SU-DHL-6 (cell line): Measurements from ENCODE around the gene LHX3.
A peak's percentile ranks its signal among the peaks of the same experiment; 100 is the strongest.

Source experiments
- H2AFZ ChIP-seq: fragments of 200-600 bp; sonication (generic); 2 replicates; pipeline ENCODE4 v1.6.1; 2014; ENCODE audit warnings: low read depth, mild to moderate bottlenecking, moderate library complexity, mixed read lengths, antibody characterized with exemption, low read length; ENCODE audit not compliant: severe bottlenecking
- H3F3A ChIP-seq: fragments of 200-600 bp; shearing (Covaris generic); 2 replicates; pipeline ENCODE4 v1.6.0; 2016; ENCODE audit warnings: antibody characterized with exemption, mild to moderate bottlenecking; ENCODE audit not compliant: insufficient read depth
- H3K27ac ChIP-seq: fragments of 200-600 bp; sonication (generic); 2 replicates; pipeline ENCODE4 v1.5.1; 2016; ENCODE audit warnings: low read depth, mild to moderate bottlenecking, low read length, moderate library complexity, mixed read lengths
- H3K27me3 ChIP-seq: fragments of 200-600 bp; sonication (generic), shearing (Covaris generic); 2 replicates; pipeline ENCODE4 v1.6.0; 2014; ENCODE audit warnings: mild to moderate bottlenecking, low read length
- H3K36me3 ChIP-seq: fragments of 200-600 bp; sonication (generic); 2 replicates; pipeline ENCODE4 v1.6.1; 2014; ENCODE audit warnings: mild to moderate bottlenecking, low read length, mixed read lengths
- H3K4me2 ChIP-seq: fragments of 300-600, 200-600 bp; shearing (Covaris generic), sonication (generic); 2 replicates; pipeline ENCODE4 v1.6.0; 2014; ENCODE audit warnings: low read length, low read depth, mild to moderate bottlenecking; ENCODE audit not compliant: poor library complexity, severe bottlenecking
- H3K4me3 ChIP-seq: fragments of 200-600 bp; sonication (generic); 2 replicates; pipeline ENCODE4 v1.5.1; 2014; ENCODE audit warnings: antibody characterized with exemption, low read length, mild to moderate bottlenecking, mixed read lengths; ENCODE audit not compliant: insufficient read depth, poor library complexity, severe bottlenecking
- H3K79me2 ChIP-seq: fragments of 200-600 bp; sonication (generic); 2 replicates; pipeline ENCODE4 v1.6.1; 2014; ENCODE audit warnings: mild to moderate bottlenecking, low read length, moderate library complexity; ENCODE audit not compliant: insufficient read depth
- H3K9ac ChIP-seq: fragments of 200-600 bp; sonication (generic); 2 replicates; pipeline ENCODE4 v1.7.0; 2014; ENCODE audit warnings: mild to moderate bottlenecking, low read length
- H3K9me2 ChIP-seq: fragments of 200-600 bp; sonication (generic); replicated peaks from 2 replicates; pipeline ENCODE4 v1.6.1; 2014; ENCODE audit warnings: low read length; ENCODE audit not compliant: insufficient read depth
- H3K9me3 ChIP-seq: fragments of 200-600 bp; sonication (generic); 2 replicates; pipeline ENCODE4 v1.6.1; 2014; ENCODE audit warnings: low read length, mixed read lengths; ENCODE audit not compliant: insufficient read depth
- H4K20me1 ChIP-seq: fragments of 200-600 bp; sonication (generic); 2 replicates; pipeline ENCODE4 v1.6.1; 2014; ENCODE audit warnings: low read depth, mild to moderate bottlenecking, antibody characterized with exemption, low read length, moderate library complexity, mixed read lengths
- EZH2phosphoT487 ChIP-seq: fragments of 200-600 bp; sonication (generic), shearing (Covaris generic); conservative IDR thresholded peaks from 2 replicates; pipeline ENCODE4 v1.6.1; 2018; ENCODE audit warnings: mild to moderate bottlenecking, antibody characterized with exemption, low read length, moderate library complexity, mixed read lengths
- TF ChIP-seq, protein P1 (sequence below): fragments of 200-600 bp; sonication (generic); IDR thresholded peaks from one replicate; pipeline ENCODE4 v1.5.1; 2017; ENCODE audit warnings: antibody characterized with exemption, mild to moderate bottlenecking, low read length, moderate library complexity; ENCODE audit not compliant: insufficient read depth, poor library complexity, severe bottlenecking

The LHX3 gene

DNA sequence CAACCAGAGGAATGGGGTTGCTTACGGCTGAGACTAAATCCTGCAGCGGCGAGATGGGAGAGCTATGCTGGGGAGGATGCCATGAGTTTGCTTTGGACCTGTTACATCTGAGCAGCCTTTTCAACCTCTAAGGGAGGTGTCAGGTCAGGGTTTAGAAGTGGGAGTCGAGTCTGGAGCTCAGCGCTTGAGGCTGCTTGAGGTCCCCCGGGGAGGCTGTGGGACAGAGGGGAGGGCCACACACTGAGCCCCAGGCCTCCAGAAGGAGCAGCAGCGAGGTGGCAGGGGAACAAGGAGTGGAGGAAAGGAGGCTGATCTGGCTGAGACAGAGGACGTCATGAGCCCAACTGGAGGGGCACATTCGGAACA, 42.6 kb upstream of the LHX3 start:
- Histone ChIP-seq H3K79me2 (peaks cover 27% of the 10 kb centered on the region), H2AFZ (no peak overlapping the region), H3K9me3 (no peaks in the 10 kb centered on the region), H3K4me2 (no peak overlapping the region), H3K27ac (no peak overlapping the region), H4K20me1 (no peaks in the 10 kb centered on the region), H3K9me2 (no peaks in the 10 kb centered on the region), H3K9ac (no peak overlapping the region), H3F3A (peaks cover 23% of the 10 kb centered on the region), H3K36me3 (no peaks in the 10 kb centered on the region), H3K27me3 (no peaks in the 10 kb centered on the region), H3K4me3 (no peak overlapping the region)
- no peak for TF ChIP-seq EZH2phosphoT487
- TF ChIP-seq, protein P1, sequence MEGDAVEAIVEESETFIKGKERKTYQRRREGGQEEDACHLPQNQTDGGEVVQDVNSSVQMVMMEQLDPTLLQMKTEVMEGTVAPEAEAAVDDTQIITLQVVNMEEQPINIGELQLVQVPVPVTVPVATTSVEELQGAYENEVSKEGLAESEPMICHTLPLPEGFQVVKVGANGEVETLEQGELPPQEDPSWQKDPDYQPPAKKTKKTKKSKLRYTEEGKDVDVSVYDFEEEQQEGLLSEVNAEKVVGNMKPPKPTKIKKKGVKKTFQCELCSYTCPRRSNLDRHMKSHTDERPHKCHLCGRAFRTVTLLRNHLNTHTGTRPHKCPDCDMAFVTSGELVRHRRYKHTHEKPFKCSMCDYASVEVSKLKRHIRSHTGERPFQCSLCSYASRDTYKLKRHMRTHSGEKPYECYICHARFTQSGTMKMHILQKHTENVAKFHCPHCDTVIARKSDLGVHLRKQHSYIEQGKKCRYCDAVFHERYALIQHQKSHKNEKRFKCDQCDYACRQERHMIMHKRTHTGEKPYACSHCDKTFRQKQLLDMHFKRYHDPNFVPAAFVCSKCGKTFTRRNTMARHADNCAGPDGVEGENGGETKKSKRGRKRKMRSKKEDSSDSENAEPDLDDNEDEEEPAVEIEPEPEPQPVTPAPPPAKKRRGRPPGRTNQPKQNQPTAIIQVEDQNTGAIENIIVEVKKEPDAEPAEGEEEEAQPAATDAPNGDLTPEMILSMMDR: no peak

DNA sequence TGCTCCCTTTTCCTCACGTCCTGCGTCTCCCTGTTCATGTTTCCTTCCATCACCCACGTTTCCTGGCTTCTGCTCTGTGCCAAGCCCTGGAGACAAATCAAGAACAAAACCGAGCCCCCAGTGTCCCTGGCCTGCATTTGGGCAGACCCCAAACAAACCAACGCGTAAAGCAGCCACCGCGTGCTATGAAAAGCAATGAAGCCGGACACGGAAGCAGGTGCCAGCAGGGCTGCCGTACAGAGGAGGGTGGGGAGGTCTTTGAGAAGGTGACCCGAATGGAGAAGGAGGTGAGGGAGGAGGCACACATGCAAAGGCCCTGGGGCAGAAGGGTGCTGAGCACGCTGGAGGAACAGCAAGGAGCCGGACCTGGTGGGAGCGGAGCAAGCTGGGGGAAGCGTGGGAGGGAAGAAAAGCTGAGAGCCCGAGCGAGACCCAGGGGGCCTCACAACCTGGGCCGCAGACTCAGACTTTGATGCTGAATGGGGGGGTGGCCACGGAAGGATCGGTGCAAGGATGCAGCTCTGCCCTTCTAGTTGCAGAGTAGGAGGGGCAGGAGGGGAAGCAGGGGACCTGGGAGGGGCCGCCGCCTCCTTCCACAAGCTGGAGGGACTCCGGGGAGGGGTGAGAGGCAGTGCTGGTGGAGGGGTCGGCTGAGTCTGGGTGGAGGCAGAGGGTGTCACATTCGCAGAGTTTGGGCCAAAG, 42.1 kb upstream of the LHX3 start:
- Histone ChIP-seq H3K9ac (no peak overlapping the region), H3K79me2 (peaks cover 32% of the 10 kb centered on the region), H3K27me3 (no peaks in the 10 kb centered on the region), H3K9me3 (no peaks in the 10 kb centered on the region), H3F3A (peaks cover 23% of the 10 kb centered on the region), H3K9me2 (no peaks in the 10 kb centered on the region), H3K4me3 (no peak overlapping the region), H4K20me1 (no peaks in the 10 kb centered on the region), H2AFZ (no peak overlapping the region), H3K27ac (no peak overlapping the region), H3K36me3 (no peaks in the 10 kb centered on the region), H3K4me2 (no peak overlapping the region)
- TF ChIP-seq, protein P1: no peak
- TF ChIP-seq EZH2phosphoT487: no peak

DNA sequence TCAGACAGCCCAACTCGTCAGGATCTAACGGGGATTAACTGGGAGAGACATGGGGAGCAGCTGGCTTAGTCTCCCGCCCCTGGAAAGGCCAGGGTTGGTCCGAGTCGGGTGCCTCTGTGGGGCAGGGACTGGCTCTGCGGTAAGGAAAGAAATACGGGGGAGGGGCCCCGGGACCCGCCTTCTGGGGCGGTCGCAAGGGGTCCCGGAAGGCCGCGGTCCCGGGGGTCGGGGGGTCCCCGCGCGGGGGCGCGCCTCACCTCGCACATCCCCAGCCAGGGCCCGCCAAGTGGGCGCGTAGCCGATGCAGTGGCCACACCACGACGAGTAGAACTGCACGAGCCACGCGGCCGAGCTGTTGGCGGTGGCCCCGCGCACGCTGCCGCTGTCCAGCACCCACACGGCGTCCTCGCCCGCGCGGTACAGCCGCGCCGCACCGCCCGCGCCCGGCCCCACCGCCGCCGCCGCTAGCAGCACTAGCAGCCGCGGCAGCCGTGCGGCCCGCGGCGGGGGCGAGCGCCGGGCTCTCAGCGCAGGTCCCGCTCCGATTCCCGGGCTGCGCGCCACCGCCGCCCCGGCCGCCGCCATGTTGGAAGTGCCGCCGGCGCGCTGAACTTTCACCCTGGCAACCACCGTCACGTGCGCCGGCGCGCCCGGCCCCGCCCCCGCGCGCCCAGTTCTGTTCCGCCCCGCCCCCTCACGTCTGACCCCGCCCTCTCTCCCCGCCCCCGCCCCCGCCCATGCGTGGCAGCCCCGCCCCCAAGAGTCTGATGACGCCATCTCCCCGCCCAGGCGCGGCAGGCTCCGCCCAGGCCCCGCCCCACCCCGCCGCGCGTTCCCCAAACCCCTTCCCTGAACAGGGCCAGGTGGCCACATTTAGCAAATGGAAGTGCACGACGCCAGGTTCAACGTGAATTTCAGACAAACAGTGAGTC, 40.6 kb upstream of the LHX3 start, which contains the start of gene QSOX2:
TSS of gene QSOX2 (minus strand) at position 594 of the 932 bp plus-strand sequence. CDS start at position 585, 9 bp downstream.
- peak within 1 kb of the TSS; percentile 82 for H3K4me3 ChIP-seq
- peaks cover 25% of the 10 kb centered on the region for H3F3A ChIP-seq
- peak within 1 kb of the TSS; percentile 94 for H3K4me2 ChIP-seq
- H3K9ac ChIP-seq: peak within 1 kb of the TSS; percentile 70
- no peaks in the 10 kb centered on the region for H3K36me3 ChIP-seq
- H4K20me1 ChIP-seq: no peaks in the 10 kb centered on the region
- peaks cover 47% of the 10 kb centered on the region for H3K79me2 ChIP-seq
- TF ChIP-seq, protein P1: no peak
- no peak for TF ChIP-seq EZH2phosphoT487
- no peaks in the 10 kb centered on the region for H3K9me2 ChIP-seq
- peak within 1 kb of the TSS; percentile 87 for H3K27ac ChIP-seq
- peak within 1 kb of the TSS; percentile 42 for H2AFZ ChIP-seq
- H3K27me3 ChIP-seq: no peaks in the 10 kb centered on the region
- H3K9me3 ChIP-seq: no peaks in the 10 kb centered on the region
